ENCODE results near the gene ARHGAP10.

- peak; percentile 65 for TF ChIP-seq MEF2A (IDR thresholded peaks at IDR 0.05; ENCODE audit: insufficient read depth, low read depth, low read length)
- TF ChIP-seq CHD4 (IDR thresholded peaks at IDR 0.05), result no peak
- TF ChIP-seq NFIC (IDR thresholded peaks at IDR 0.05; ENCODE audit: low read depth, low read length), result peak; percentile 90
- TF ChIP-seq HCFC1 (IDR thresholded peaks at IDR 0.05; ENCODE audit: low read length), result no peak
- TF ChIP-seq PBX3 (IDR thresholded peaks at IDR 0.05; ENCODE audit: insufficient replicate concordance, low read depth, low read length), result no peak
Observed at GRCh38 chr4:147735413-147736301, 3.8 kb downstream of the ARHGAP10 start.

Measured in GM12878 (cell line).